ENCODE data around the gene TPR.

TPR gene

GRCh38 chr1:186375152-186375928 lies at the start of gene TPR, which contains the start of gene ODR4:
TPR (minus strand) TSS chr1:186375253; CDS start chr1:186375028, 225 bp downstream.
ODR4 (plus strand) TSS chr1:186375838; CDS start chr1:186379786, 3,948 bp downstream.
- TF ChIP-seq CTCF (conservative IDR thresholded peaks at IDR 0.05) = peak; percentile 96
- peak within 1 kb of the TSS; percentile 86 for H3K27ac ChIP-seq

GRCh38 chr1:186424539-186424938 lies 49.5 kb upstream of the TPR start:
- no peak overlapping the region for H3K27ac ChIP-seq

GRCh38 chr1:186421446-186421845 lies 46.4 kb upstream of the TPR start:
- no peak for TF ChIP-seq CTCF (conservative IDR thresholded peaks at IDR 0.05)
- no peak overlapping the region for H3K27ac ChIP-seq

More at GRCh38 chr1:186424539-186424938, 49.5 kb upstream of the TPR start:
- no peak for TF ChIP-seq CTCF (conservative IDR thresholded peaks at IDR 0.05)

- no peak overlapping the region for H3K27ac ChIP-seq
- no peak for TF ChIP-seq CTCF (conservative IDR thresholded peaks at IDR 0.05)
Measured at GRCh38 chr1:186420923-186421322, 45.9 kb upstream of the TPR start.

GRCh38 chr1:186420311-186420710 lies 45.3 kb upstream of the TPR start:
- H3K27ac ChIP-seq = no peak overlapping the region
- no peak for TF ChIP-seq CTCF (conservative IDR thresholded peaks at IDR 0.05)

GRCh38 chr1:186418503-186418902 lies 43.5 kb upstream of the TPR start:
- no peak overlapping the region for H3K27ac ChIP-seq
- TF ChIP-seq CTCF (conservative IDR thresholded peaks at IDR 0.05) = no peak

- no peak for TF ChIP-seq CTCF (conservative IDR thresholded peaks at IDR 0.05)
- no peak overlapping the region for H3K27ac ChIP-seq
Measured at GRCh38 chr1:186413319-186413718, 38.3 kb upstream of the TPR start.
